OCI-LY1 (cell line): ENCODE measurements around the gene NDUFS1.
"Not testable (repeated sequence)": the region's sequence is repeated elsewhere in the genome, so short reads cannot be mapped to it uniquely, and the experiment has no call there.

Experiments used
- H2AFZ ChIP-seq: fragments of 200-600 bp; sonication (generic), shearing (Covaris generic); 2 replicates; pipeline ENCODE4 v1.6.0; 2014; ENCODE audit warnings: antibody characterized with exemption, mild to moderate bottlenecking, low read length
- H3F3A ChIP-seq: fragments of 200-600 bp; sonication (generic), shearing (Covaris generic); 2 replicates; pipeline ENCODE4 v1.6.0; 2014; ENCODE audit warnings: mild to moderate bottlenecking, antibody characterized with exemption, low read length, moderate library complexity; ENCODE audit not compliant: insufficient read depth
- H3K27ac ChIP-seq: fragments of 200-600 bp; sonication (generic); 2 replicates; pipeline ENCODE4 v1.5.1; 2014; ENCODE audit warnings: low read length, mixed run types, mild to moderate bottlenecking, low read depth; ENCODE audit not compliant: poor library complexity, severe bottlenecking
- H3K27me3 ChIP-seq: fragments of 200-600 bp; sonication (generic); 2 replicates; pipeline ENCODE4 v1.6.0; 2014; ENCODE audit warnings: antibody characterized with exemption, mild to moderate bottlenecking, low read length, moderate library complexity; ENCODE audit not compliant: insufficient read depth
- H3K36me3 ChIP-seq: fragments of 200-600 bp; sonication (generic); 2 replicates; pipeline ENCODE4 v1.6.1; 2014; ENCODE audit warnings: mild to moderate bottlenecking, antibody characterized with exemption, low read length, moderate library complexity, mixed read lengths; ENCODE audit not compliant: insufficient read depth
- H3K4me1 ChIP-seq: fragments of 200-600 bp; sonication (generic); 2 replicates; pipeline ENCODE4 v1.5.1; 2014; ENCODE audit warnings: mild to moderate bottlenecking, low read length, moderate library complexity; ENCODE audit not compliant: insufficient read depth, severe bottlenecking
- H3K4me2 ChIP-seq: fragments of 200-600 bp; sonication (generic), shearing (Covaris generic); 2 replicates; pipeline ENCODE4 v1.6.1; 2014; ENCODE audit warnings: low read length
- H3K4me3 ChIP-seq: fragments of 200-600 bp; sonication (generic); 2 replicates; pipeline ENCODE4 v1.5.1; 2014; ENCODE audit warnings: low read length, low read depth, mild to moderate bottlenecking, mixed read lengths; ENCODE audit not compliant: poor library complexity, severe bottlenecking
- H3K79me2 ChIP-seq: fragments of 200-600 bp; shearing (Covaris generic); 2 replicates; pipeline ENCODE4 v1.6.1; 2016; ENCODE audit warnings: mixed run types, low read length, mixed read lengths; ENCODE audit not compliant: insufficient read depth
- H3K9ac ChIP-seq: fragments of 200-600 bp; sonication (generic), shearing (Covaris generic); 2 replicates; pipeline ENCODE4 v1.6.1; 2014; ENCODE audit warnings: mild to moderate bottlenecking, low read length, mixed read lengths
- H3K9me2 ChIP-seq: fragments of 200-600 bp; sonication (generic), shearing (Covaris generic); 2 replicates; pipeline ENCODE4 v1.6.1; 2014; ENCODE audit warnings: low read depth, mild to moderate bottlenecking, low read length, mixed read lengths
- H3K9me3 ChIP-seq: fragments of 200-600 bp; shearing (Covaris generic); 2 replicates; pipeline ENCODE4 v1.6.1; 2014; ENCODE audit warnings: low read length, mixed read lengths
- H4K20me1 ChIP-seq: fragments of 200-600 bp; sonication (generic), shearing (Covaris generic); 2 replicates; pipeline ENCODE4 v1.6.0; 2016; ENCODE audit warnings: mild to moderate bottlenecking, low read length; ENCODE audit not compliant: insufficient read depth
- CTCF ChIP-seq: fragments of 200-600 bp; sonication (generic), shearing (Covaris generic); IDR thresholded peaks from 2 replicates; pipeline ENCODE4 v1.5.1; 2017; ENCODE audit warnings: mild to moderate bottlenecking, antibody characterized with exemption, low read length, moderate library complexity, mixed read lengths
- EZH2 ChIP-seq: fragments of 200-600 bp; sonication (generic), shearing (Covaris generic); IDR thresholded peaks from 2 replicates; pipeline ENCODE4 v1.8.0; 2017; ENCODE audit warnings: borderline replicate concordance, mixed run types, mild to moderate bottlenecking, antibody characterized with exemption, low read length, moderate library complexity, mixed read lengths

NDUFS1 gene

DNA sequence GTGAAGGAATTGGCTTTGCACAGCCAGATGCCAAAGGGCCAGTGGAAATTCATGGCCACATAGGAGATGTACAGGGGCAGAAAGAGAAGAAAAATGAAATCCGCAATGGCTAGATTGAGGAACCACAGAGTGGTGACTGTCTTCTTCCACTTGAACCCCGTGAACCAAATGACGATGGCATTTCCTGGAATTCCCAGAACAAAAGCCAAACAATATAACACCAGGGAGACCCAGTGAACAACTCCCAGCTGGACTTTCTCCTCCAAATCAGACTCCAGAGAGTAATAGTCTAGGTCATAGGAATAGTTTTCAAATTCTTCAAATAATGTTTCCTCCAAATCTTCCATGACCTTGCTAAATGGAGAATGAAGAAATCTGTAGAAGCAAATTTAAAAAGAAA lies 17.7 kb upstream of the NDUFS1 start:
- no peak overlapping the region for H3K4me2 ChIP-seq
- no peaks in the 10 kb centered on the region for H3K9me3 ChIP-seq
- H3K27ac ChIP-seq = no peak overlapping the region
- H3K9ac ChIP-seq = no peak overlapping the region
- no peaks in the 10 kb centered on the region for H3F3A ChIP-seq
- H3K27me3 ChIP-seq = no peaks in the 10 kb centered on the region
- H3K79me2 ChIP-seq = no peaks in the 10 kb centered on the region
- H2AFZ ChIP-seq = no peak overlapping the region
- no peaks in the 10 kb centered on the region for H3K36me3 ChIP-seq
- no peaks in the 10 kb centered on the region for H3K9me2 ChIP-seq
- TF ChIP-seq CTCF (no peak), EZH2 (no peak)
- H3K4me1 ChIP-seq = no peaks in the 10 kb centered on the region
- no peak overlapping the region for H3K4me3 ChIP-seq
- no peaks in the 10 kb centered on the region for H4K20me1 ChIP-seq

- Histone ChIP-seq H3K27me3 (no peaks in the 10 kb centered on the region), H3K27ac (no peak overlapping the region), H3F3A (no peaks in the 10 kb centered on the region), H3K4me2 (no peak overlapping the region), H3K4me1 (no peaks in the 10 kb centered on the region), H3K9me2 (no peaks in the 10 kb centered on the region), H3K9ac (no peak overlapping the region), H2AFZ (no peak overlapping the region), H4K20me1 (no peaks in the 10 kb centered on the region), H3K79me2 (no peaks in the 10 kb centered on the region), H3K4me3 (no peak overlapping the region), H3K9me3 (no peaks in the 10 kb centered on the region), H3K36me3 (no peaks in the 10 kb centered on the region)
- TF ChIP-seq CTCF = no peak
- no peak for TF ChIP-seq EZH2
Observed at GRCh38 chr2:206176121-206176520, 16.9 kb upstream of the NDUFS1 start.

- H4K20me1 ChIP-seq = no peaks in the 10 kb centered on the region
- no peak overlapping the region for H3K27ac ChIP-seq
- no peaks in the 10 kb centered on the region for H3K9me2 ChIP-seq
- no peak overlapping the region for H3K9ac ChIP-seq
- no peak overlapping the region for H2AFZ ChIP-seq
- no peak overlapping the region for H3K4me3 ChIP-seq
- no peaks in the 10 kb centered on the region for H3K27me3 ChIP-seq
- H3K4me1 ChIP-seq = no peaks in the 10 kb centered on the region
- H3F3A ChIP-seq = no peaks in the 10 kb centered on the region
- H3K4me2 ChIP-seq = no peak overlapping the region
- no peak for TF ChIP-seq EZH2
- no peak for TF ChIP-seq CTCF
- no peaks in the 10 kb centered on the region for H3K9me3 ChIP-seq
- H3K79me2 ChIP-seq = no peaks in the 10 kb centered on the region
- H3K36me3 ChIP-seq = no peaks in the 10 kb centered on the region
Observed at GRCh38 chr2:206173147-206173546, 13.9 kb upstream of the NDUFS1 start.

GRCh38 chr2:206171624-206172397 lies 12.6 kb upstream of the NDUFS1 start:
- not testable (repeated sequence) for H3K4me3 ChIP-seq, H3K36me3 ChIP-seq, H3K79me2 ChIP-seq, H2AFZ ChIP-seq, H3K4me1 ChIP-seq, H4K20me1 ChIP-seq, H3K9ac ChIP-seq, H3K9me2 ChIP-seq, H3K4me2 ChIP-seq, H3K27ac ChIP-seq, H3K27me3 ChIP-seq, H3F3A ChIP-seq, H3K9me3 ChIP-seq

DNA sequence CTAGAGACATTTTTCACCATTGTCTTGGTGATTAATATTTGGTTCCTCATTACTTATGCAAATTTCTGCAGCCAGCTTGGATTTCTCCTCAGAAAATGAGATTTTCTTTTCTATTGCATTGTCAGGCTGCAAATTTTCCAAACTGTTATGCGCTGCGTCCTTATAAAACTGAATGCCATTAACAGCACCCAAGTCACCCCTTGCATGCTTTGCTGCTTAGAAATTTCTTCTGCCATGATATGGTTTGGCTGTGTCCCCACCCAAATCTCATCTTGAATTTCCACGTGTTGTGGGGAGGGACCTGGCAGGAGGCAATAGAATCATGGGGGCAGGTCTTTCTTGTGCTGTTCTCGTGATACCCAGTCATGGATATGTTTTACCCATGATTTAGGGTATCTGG lies 9.0 kb upstream of the NDUFS1 start:
- not testable (repeated sequence) for H3K9me3 ChIP-seq, H3K9me2 ChIP-seq, H3K27me3 ChIP-seq, H3F3A ChIP-seq, H3K9ac ChIP-seq, H3K27ac ChIP-seq, H3K4me2 ChIP-seq, H3K4me3 ChIP-seq, H4K20me1 ChIP-seq, H2AFZ ChIP-seq, H3K79me2 ChIP-seq, H3K4me1 ChIP-seq
- H3K36me3 ChIP-seq = peaks cover 16% of the 10 kb centered on the region
